Measurements from ENCODE around the gene KCTD13. TPM values are rescaled to one million over a fixed set of nuclear protein-coding genes. Genes with fewer than 3 reads are reported as not detected.

Gene KCTD13
- total RNA-seq, 2 donors from 2014 or later: 21.5 to 27.5 TPM

GRCh38 chr16:29968205-29968604 lies 42.2 kb upstream of the KCTD13 start:
- H3K4me1 Mint-ChIP-seq: no peaks in the 10 kb centered on the region
- Histone ChIP-seq H3K9ac (ENCODE audit: extremely low read depth, low read length, poor library complexity, severe bottlenecking) (no peak overlapping the region), H3K27me3 (ENCODE audit: control insufficient read depth, insufficient read depth, low read length, poor library complexity, severe bottlenecking) (no peaks in the 10 kb centered on the region), H3K9me3 (ENCODE audit: control insufficient read depth, low read length) (peaks cover 14% of the 10 kb centered on the region), H3K36me3 (ENCODE audit: control insufficient read depth, insufficient read depth, low read length) (peaks cover 61% of the 10 kb centered on the region), H3K4me3 (ENCODE audit: low read length) (no peak overlapping the region), H3K27ac (ENCODE audit: low read depth, low read length) (no peak overlapping the region), H3K4me1 (ENCODE audit: control insufficient read depth, insufficient read depth, low read length) (no peaks in the 10 kb centered on the region)
- H3K9me3 Mint-ChIP-seq: peaks cover 11% of the 10 kb centered on the region
- no peak for TF ChIP-seq CTCF (conservative IDR thresholded peaks at IDR 0.05)
- 98 to 100% methylated on average over 3 to 4 of the region's 4 CpGs for WGBS, 2 experiments (ENCODE audit: insufficient coverage in 1 of 2, insufficient read length in 1 of 2)
- H3K4me3 Mint-ChIP-seq: no peak overlapping the region
- H3K36me3 Mint-ChIP-seq (ENCODE audit: low read depth): peaks cover 56% of the 10 kb centered on the region
- DNase-seq: no peak
- H3K27ac Mint-ChIP-seq: no peak overlapping the region
- H3K27me3 Mint-ChIP-seq (ENCODE audit: insufficient read depth): peaks cover 3% of the 10 kb centered on the region

GRCh38 chr16:29963021-29963743 lies 37.2 kb upstream of the KCTD13 start:
- H3K4me3 ChIP-seq (ENCODE audit: low read length): peak overlapping the region; percentile 88

GRCh38 chr16:29962344-29962994 lies 36.4 kb upstream of the KCTD13 start:
- no peak for TF ChIP-seq CTCF (conservative IDR thresholded peaks at IDR 0.05)
- no peak for DNase-seq
- peaks cover 2% of the 10 kb centered on the region for H3K9me3 Mint-ChIP-seq
- peak overlapping the region; percentile 59 for H3K9ac ChIP-seq (ENCODE audit: extremely low read depth, low read length, poor library complexity, severe bottlenecking)
- H3K9me3 ChIP-seq (ENCODE audit: control insufficient read depth, low read length): no peaks in the 10 kb centered on the region
- H3K4me1 Mint-ChIP-seq: peaks cover 13% of the 10 kb centered on the region
- peak overlapping the region; percentile 88 for H3K4me3 ChIP-seq (ENCODE audit: low read length)
- peaks cover 15% of the 10 kb centered on the region for H3K36me3 Mint-ChIP-seq (ENCODE audit: low read depth)
- H3K4me1 ChIP-seq (ENCODE audit: control insufficient read depth, insufficient read depth, low read length): peaks cover 9% of the 10 kb centered on the region
- H3K27ac Mint-ChIP-seq: peak overlapping the region; percentile 89
- H3K4me3 Mint-ChIP-seq: peak overlapping the region; percentile 81
- peaks cover 16% of the 10 kb centered on the region for H3K36me3 ChIP-seq (ENCODE audit: control insufficient read depth, insufficient read depth, low read length)
- no peak overlapping the region for H3K27ac ChIP-seq (ENCODE audit: low read depth, low read length)
- H3K27me3 Mint-ChIP-seq (ENCODE audit: insufficient read depth): peaks cover 2% of the 10 kb centered on the region
- H3K27me3 ChIP-seq (ENCODE audit: control insufficient read depth, insufficient read depth, low read length, poor library complexity, severe bottlenecking): no peaks in the 10 kb centered on the region
- 27 to 32% methylated on average over 18 of the region's 18 CpGs for WGBS, 2 experiments (ENCODE audit: insufficient coverage in 1 of 2, insufficient read length in 1 of 2)

More at GRCh38 chr16:29963021-29963743, 37.2 kb upstream of the KCTD13 start:
- Mint-ChIP-seq H3K9me3 (peaks cover 2% of the 10 kb centered on the region), H3K4me1 (peaks cover 13% of the 10 kb centered on the region), H3K27me3 (ENCODE audit: insufficient read depth) (peaks cover 2% of the 10 kb centered on the region), H3K4me3 (peak overlapping the region; percentile 81), H3K27ac (peak overlapping the region; percentile 89), H3K36me3 (ENCODE audit: low read depth) (peaks cover 20% of the 10 kb centered on the region)
- H3K9ac ChIP-seq (ENCODE audit: extremely low read depth, low read length, poor library complexity, severe bottlenecking): peak overlapping the region; percentile 59
- no peaks in the 10 kb centered on the region for H3K27me3 ChIP-seq (ENCODE audit: control insufficient read depth, insufficient read depth, low read length, poor library complexity, severe bottlenecking)
- no peaks in the 10 kb centered on the region for H3K9me3 ChIP-seq (ENCODE audit: control insufficient read depth, low read length)
- peaks cover 21% of the 10 kb centered on the region for H3K36me3 ChIP-seq (ENCODE audit: control insufficient read depth, insufficient read depth, low read length)
- no peak for TF ChIP-seq CTCF (conservative IDR thresholded peaks at IDR 0.05)
- no peak overlapping the region for H3K27ac ChIP-seq (ENCODE audit: low read depth, low read length)
- H3K4me1 ChIP-seq (ENCODE audit: control insufficient read depth, insufficient read depth, low read length): peaks cover 9% of the 10 kb centered on the region
- 93 to 95% methylated on average over 7 to 14 of the region's 14 CpGs for WGBS, 2 experiments (ENCODE audit: insufficient coverage in 1 of 2, insufficient read length in 1 of 2)
- DNase-seq: no peak
